Parathyroid adenoma (tissue), 2 donors: ENCODE measurements around the gene G6PC2.

ENCODE experiments used
- H2AFZ ChIP-seq: fragments of 300-600 bp; sonication (generic); one replicate; pipeline ENCODE4 v1.7.0; 2017; ENCODE audit warnings: antibody characterized with exemption, mild to moderate bottlenecking
- H3K27ac ChIP-seq: fragments of 300-600 bp; sonication (generic); one replicate; pipeline ENCODE4 v1.7.0; 2017
- H3K27me3 ChIP-seq: fragments of 300-600 bp; sonication (generic); one replicate; pipeline ENCODE4 v1.7.0; 2017; ENCODE audit warnings: low read length; ENCODE audit not compliant: control insufficient read depth, insufficient read depth
- H3K36me3 ChIP-seq: fragments of 300-600 bp; sonication (generic); one replicate; pipeline ENCODE4 v1.7.0; 2017; ENCODE audit warnings: low read length; ENCODE audit not compliant: control insufficient read depth, insufficient read depth
- H3K4me1 ChIP-seq: fragments of 300-600 bp; sonication (generic); one replicate; pipeline ENCODE4 v1.7.0; 2017; ENCODE audit warnings: control low read depth
- H3K4me2 ChIP-seq: fragments of 300-600 bp; sonication (generic); one replicate; pipeline ENCODE4 v1.7.0; 2017; ENCODE audit warnings: low read length
- H3K4me3 ChIP-seq: fragments of 300-600 bp; sonication (generic); one replicate; pipeline ENCODE4 v1.7.0; 2017; ENCODE audit warnings: low read depth, low read length
- H3K79me2 ChIP-seq: fragments of 300-600 bp; sonication (generic); one replicate; pipeline ENCODE4 v1.7.0; 2017; ENCODE audit warnings: control low read depth
- H3K9ac ChIP-seq: fragments of 300-600 bp; sonication (generic); one replicate; pipeline ENCODE4 v1.7.0; 2017; ENCODE audit warnings: mild to moderate bottlenecking
- H3K9me3 ChIP-seq: fragments of 300-600 bp; sonication (generic); one replicate; pipeline ENCODE4 v1.7.0; 2017; ENCODE audit warnings: low read length; ENCODE audit not compliant: control insufficient read depth
- CTCF ChIP-seq: fragments of 300-600 bp; sonication (generic); IDR thresholded peaks from one replicate; pipeline ENCODE4 v1.7.0; 2017; ENCODE audit warnings: antibody characterized with exemption, mild to moderate bottlenecking
- donor health status: primary hyperparathyroidism.

Gene G6PC2

DNA sequence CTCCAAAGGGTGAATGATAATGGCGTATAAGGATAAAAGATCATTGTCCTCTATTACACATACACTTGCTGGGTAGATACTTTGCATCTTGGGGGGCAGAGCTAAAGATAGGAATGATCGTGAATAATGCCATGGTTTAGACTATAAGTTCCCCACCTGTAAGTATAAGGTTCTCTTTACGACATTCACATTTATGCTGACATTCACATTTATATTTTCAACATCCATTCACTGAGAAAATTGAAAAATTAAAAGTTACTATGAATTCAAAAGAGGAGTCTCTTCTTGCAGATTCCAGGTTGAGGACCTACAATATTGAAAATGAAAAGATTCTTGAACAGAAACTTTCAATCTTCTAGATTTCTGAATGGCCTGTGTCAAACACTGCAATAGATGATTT is 8.8 kb upstream of the G6PC2 start:
- no peak for TF ChIP-seq CTCF
- no peak overlapping the region for H3K4me3 ChIP-seq

DNA sequence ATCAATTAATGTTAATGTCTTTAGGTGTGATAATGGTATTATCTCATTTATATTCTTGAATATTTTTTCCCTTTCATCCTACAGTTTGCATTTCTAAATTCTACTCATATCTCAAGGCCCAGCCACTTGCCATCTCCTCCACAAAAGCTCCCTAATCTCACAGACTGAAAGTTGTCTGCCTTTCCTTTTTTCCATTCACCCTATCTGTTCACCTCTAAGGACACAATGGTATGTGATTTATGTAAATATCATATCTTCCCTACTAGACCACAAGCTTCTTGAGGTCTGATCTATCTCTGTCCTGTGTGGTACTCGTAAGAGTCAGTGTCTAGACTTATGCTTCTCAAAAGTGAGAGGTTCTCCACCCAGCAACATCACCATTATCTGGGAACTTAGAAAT is 7.0 kb upstream of the G6PC2 start:
- H3K27me3 ChIP-seq = no peaks in the 10 kb centered on the region
- no peak overlapping the region for H3K9ac ChIP-seq
- H2AFZ ChIP-seq = no peak overlapping the region
- no peak overlapping the region for H3K4me2 ChIP-seq
- no peaks in the 10 kb centered on the region for H3K79me2 ChIP-seq
- H3K4me3 ChIP-seq = no peak overlapping the region
- no peaks in the 10 kb centered on the region for H3K9me3 ChIP-seq
- H3K27ac ChIP-seq = no peak overlapping the region
- H3K4me1 ChIP-seq = peaks cover 4% of the 10 kb centered on the region
- TF ChIP-seq CTCF = no peak
- no peaks in the 10 kb centered on the region for H3K36me3 ChIP-seq

More for the DNA sequence above, 8.8 kb upstream of the G6PC2 start:
- no peaks in the 10 kb centered on the region for H3K79me2 ChIP-seq
- no peak overlapping the region for H2AFZ ChIP-seq
- no peaks in the 10 kb centered on the region for H3K27me3 ChIP-seq
- H3K36me3 ChIP-seq = no peaks in the 10 kb centered on the region
- no peaks in the 10 kb centered on the region for H3K9me3 ChIP-seq
- H3K9ac ChIP-seq = no peak overlapping the region
- no peak overlapping the region for H3K4me2 ChIP-seq
- peaks cover 4% of the 10 kb centered on the region for H3K4me1 ChIP-seq
- H3K27ac ChIP-seq = no peak overlapping the region

GRCh38 chr2:168894720-168895119 is 6.4 kb upstream of the G6PC2 start:
- Histone ChIP-seq H3K4me3 (no peak overlapping the region), H3K79me2 (no peaks in the 10 kb centered on the region), H3K4me1 (peaks cover 4% of the 10 kb centered on the region), H3K36me3 (no peaks in the 10 kb centered on the region), H3K4me2 (no peak overlapping the region), H3K9me3 (no peaks in the 10 kb centered on the region), H3K27me3 (no peaks in the 10 kb centered on the region), H3K9ac (no peak overlapping the region), H2AFZ (no peak overlapping the region), H3K27ac (no peak overlapping the region)
- no peak for TF ChIP-seq CTCF

DNA sequence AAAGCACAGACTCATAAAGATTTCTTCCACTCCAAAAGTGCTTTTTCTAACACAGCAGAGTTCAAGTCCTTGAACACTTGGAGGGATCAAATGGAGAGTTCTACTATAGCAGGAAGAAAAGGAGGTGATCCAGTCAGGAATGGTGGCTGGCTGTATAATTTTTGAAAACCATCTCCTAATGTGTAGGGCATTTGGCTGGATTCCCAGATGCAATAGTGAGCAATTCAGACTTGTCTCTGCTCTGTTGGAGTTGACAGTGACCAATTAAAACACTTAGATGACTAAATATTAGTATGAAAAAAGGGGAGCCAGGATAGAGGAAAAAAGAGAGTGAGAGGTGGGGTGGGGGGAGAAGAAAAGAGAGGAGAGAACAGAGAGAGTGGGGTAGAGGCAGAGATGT is 5.3 kb upstream of the G6PC2 start:
- no peak overlapping the region for H3K4me3 ChIP-seq
- no peaks in the 10 kb centered on the region for H3K9me3 ChIP-seq
- H3K4me2 ChIP-seq = no peak overlapping the region
- no peaks in the 10 kb centered on the region for H3K36me3 ChIP-seq
- H3K27me3 ChIP-seq = no peaks in the 10 kb centered on the region
- H3K9ac ChIP-seq = no peak overlapping the region
- no peaks in the 10 kb centered on the region for H3K79me2 ChIP-seq
- no peak for TF ChIP-seq CTCF
- no peak overlapping the region for H2AFZ ChIP-seq
- H3K27ac ChIP-seq = no peak overlapping the region
- peaks cover under 1% of the 10 kb centered on the region for H3K4me1 ChIP-seq

GRCh38 chr2:168896783-168897182 is 4.3 kb upstream of the G6PC2 start:
- Histone ChIP-seq H3K9ac (no peak overlapping the region), H3K79me2 (no peaks in the 10 kb centered on the region), H3K4me2 (no peak overlapping the region), H3K27me3 (no peaks in the 10 kb centered on the region), H3K4me3 (no peak overlapping the region), H3K9me3 (no peaks in the 10 kb centered on the region), H3K36me3 (no peaks in the 10 kb centered on the region), H3K27ac (no peak overlapping the region), H3K4me1 (no peaks in the 10 kb centered on the region), H2AFZ (no peak overlapping the region)
- no peak for TF ChIP-seq CTCF
